ENCODE data around the gene UBE2D2.

UBE2D2 gene

GRCh38 chr5:139646111-139646510 lies 85.0 kb downstream of the UBE2D2 start:
- ATAC-seq: no peak
- TF ChIP-seq BACH2 (CRISPR knock-in tag; IDR thresholded peaks at IDR 0.05; ENCODE audit: borderline replicate concordance) (no peak), GLIS3 (CRISPR knock-in tag; IDR thresholded peaks at IDR 0.05) (no peak)

- no peak for TF ChIP-seq ZNF8 (CRISPR knock-in tag; IDR thresholded peaks at IDR 0.05)
- TF ChIP-seq TOX (CRISPR knock-in tag; IDR thresholded peaks at IDR 0.05; ENCODE audit: borderline replicate concordance): no peak
- no peak for TF ChIP-seq ARNTL (CRISPR knock-in tag; IDR thresholded peaks at IDR 0.05; ENCODE audit: borderline replicate concordance, low read depth)
- TF ChIP-seq POU6F1 (CRISPR knock-in tag; IDR thresholded peaks at IDR 0.05; ENCODE audit: borderline replicate concordance, low read depth): no peak
- TF ChIP-seq OSR1 (CRISPR knock-in tag; IDR thresholded peaks at IDR 0.05): no peak
- no peak for TF ChIP-seq ISL1 (CRISPR knock-in tag; IDR thresholded peaks at IDR 0.05)
- no peak for TF ChIP-seq PPARA (CRISPR knock-in tag; IDR thresholded peaks at IDR 0.05; ENCODE audit: borderline replicate concordance)
- TF ChIP-seq ZFP3 (CRISPR knock-in tag; IDR thresholded peaks at IDR 0.05): no peak
- no peak for TF ChIP-seq CREB5 (CRISPR knock-in tag; IDR thresholded peaks at IDR 0.05; ENCODE audit: low read depth)
- no peak for TF ChIP-seq CSRNP3 (CRISPR knock-in tag; IDR thresholded peaks at IDR 0.05)
- TF ChIP-seq ZNF70 (CRISPR knock-in tag; IDR thresholded peaks at IDR 0.05): no peak
- TF ChIP-seq ZC3H10 (CRISPR knock-in tag; IDR thresholded peaks at IDR 0.05): no peak
- TF ChIP-seq TSHZ2 (CRISPR knock-in tag; IDR thresholded peaks at IDR 0.05): no peak
- TF ChIP-seq SNAI2 (CRISPR knock-in tag; IDR thresholded peaks at IDR 0.05): no peak
- TF ChIP-seq ZFP30 (CRISPR knock-in tag; IDR thresholded peaks at IDR 0.05): no peak
- TF ChIP-seq BACH2 (CRISPR knock-in tag; IDR thresholded peaks at IDR 0.05; ENCODE audit: borderline replicate concordance): no peak
- TF ChIP-seq ZNF565 (CRISPR knock-in tag; conservative IDR thresholded peaks at IDR 0.05; ENCODE audit: low read depth): no peak
- no peak for TF ChIP-seq RARB (CRISPR knock-in tag; IDR thresholded peaks at IDR 0.05)
- TF ChIP-seq CSDC2 (CRISPR knock-in tag; IDR thresholded peaks at IDR 0.05): no peak
- TF ChIP-seq GLIS3 (CRISPR knock-in tag; IDR thresholded peaks at IDR 0.05): no peak
- no peak for ATAC-seq
Observed at GRCh38 chr5:139646912-139647505, 85.9 kb downstream of the UBE2D2 start.

GRCh38 chr5:139647506-139648204 lies 86.5 kb downstream of the UBE2D2 start:
- TF ChIP-seq ZNF70 (CRISPR knock-in tag; IDR thresholded peaks at IDR 0.05): no peak
- no peak for TF ChIP-seq ZFP30 (CRISPR knock-in tag; IDR thresholded peaks at IDR 0.05)
- no peak for TF ChIP-seq OSR1 (CRISPR knock-in tag; IDR thresholded peaks at IDR 0.05)
- TF ChIP-seq ISL1 (CRISPR knock-in tag; IDR thresholded peaks at IDR 0.05): no peak
- TF ChIP-seq BACH2 (CRISPR knock-in tag; IDR thresholded peaks at IDR 0.05; ENCODE audit: borderline replicate concordance): no peak
- TF ChIP-seq PATZ1 (CRISPR knock-in tag; IDR thresholded peaks at IDR 0.05; ENCODE audit: borderline replicate concordance): no peak
- no peak for TF ChIP-seq CREB5 (CRISPR knock-in tag; IDR thresholded peaks at IDR 0.05; ENCODE audit: low read depth)
- no peak for TF ChIP-seq CSRNP3 (CRISPR knock-in tag; IDR thresholded peaks at IDR 0.05)
- no peak for TF ChIP-seq ZC3H10 (CRISPR knock-in tag; IDR thresholded peaks at IDR 0.05)
- TF ChIP-seq POU6F1 (CRISPR knock-in tag; IDR thresholded peaks at IDR 0.05; ENCODE audit: borderline replicate concordance, low read depth): no peak
- no peak for ATAC-seq

Data from SK-N-SH treated with all-trans-retinoic acid at 6 μM for 48 hours (cell line).